Duodenal mucosa (tissue), 2 donors: Measurements from ENCODE around the gene ECI2.
"Not testable (repeated sequence)": the region's sequence is repeated elsewhere in the genome, so short reads cannot be mapped to it uniquely, and the experiment has no call there.

Source experiments
- H3K27ac ChIP-seq: one replicate; pipeline ENCODE4 v1.7.0; 2013; ENCODE audit warnings: low read depth, low read length
- H3K27me3 ChIP-seq, 2 donors: one replicate each; pipeline ENCODE4 v1.7.0; 2013; ENCODE audit warnings: low read length in 2 of 2, control low read depth in 1 of 2; ENCODE audit not compliant: insufficient read depth in 2 of 2, control insufficient read depth in 1 of 2
- H3K36me3 ChIP-seq, 2 donors: one replicate each; pipeline ENCODE4 v1.7.0; 2013; ENCODE audit warnings: low read length in 2 of 2, control low read depth in 1 of 2; ENCODE audit not compliant: insufficient read depth in 2 of 2, control insufficient read depth in 1 of 2
- H3K4me1 ChIP-seq, 2 donors: one replicate each; pipeline ENCODE4 v1.7.0; 2013; ENCODE audit warnings: low read length in 2 of 2, control low read depth in 1 of 2; ENCODE audit not compliant: insufficient read depth in 2 of 2, control insufficient read depth in 1 of 2
- H3K4me3 ChIP-seq, 2 donors: one replicate each; pipeline ENCODE4 v1.7.0; 2013; ENCODE audit warnings: low read length in 2 of 2, low read depth in 1 of 2
- H3K9ac ChIP-seq, 2 donors: one replicate each; pipeline ENCODE4 v1.7.0; 2013; ENCODE audit warnings: low read length in 2 of 2, low read depth in 1 of 2
- H3K9me3 ChIP-seq, 2 donors: one replicate each; pipeline ENCODE4 v1.7.0; 2013; ENCODE audit warnings: low read length in 2 of 2, control low read depth in 1 of 2; ENCODE audit not compliant: control insufficient read depth in 1 of 2

The ECI2 gene

GRCh38 chr6:4128072-4128471, 7.3 kb downstream of the ECI2 start:
- H3K9me3 ChIP-seq: no peaks in the 10 kb centered on the region
- H3K9ac ChIP-seq: no peak overlapping the region
- H3K4me3 ChIP-seq: no peak overlapping the region
- no peaks in the 10 kb centered on the region for H3K27me3 ChIP-seq
- H3K27ac ChIP-seq: no peak overlapping the region
- H3K4me1 ChIP-seq: peaks cover 0 to 20% of the 10 kb centered on the region in 2 donors
- H3K36me3 ChIP-seq: peaks cover 41 to 68% of the 10 kb centered on the region in 2 donors

- H3K36me3 ChIP-seq: peaks cover 36 to 75% of the 10 kb centered on the region in 2 donors
- peaks cover 0 to 20% of the 10 kb centered on the region in 2 donors for H3K4me1 ChIP-seq
- no peaks in the 10 kb centered on the region for H3K9me3 ChIP-seq
- H3K27ac ChIP-seq: no peak overlapping the region
- no peak overlapping the region for H3K4me3 ChIP-seq
- H3K9ac ChIP-seq: no peak overlapping the region
- no peaks in the 10 kb centered on the region for H3K27me3 ChIP-seq
These were observed 9.2 kb downstream of the ECI2 start for GRCh38 chr6:4125933-4126864.

- Histone ChIP-seq H3K27me3 (no peaks in the 10 kb centered on the region), H3K9ac (no peak overlapping the region), H3K27ac (no peak overlapping the region), H3K4me1 (peaks cover 0 to 15% of the 10 kb centered on the region in 2 donors), H3K9me3 (no peaks in the 10 kb centered on the region), H3K36me3 (peaks cover 40 to 78% of the 10 kb centered on the region in 2 donors), H3K4me3 (no peak overlapping the region)
These were observed 9.9 kb downstream of the ECI2 start for GRCh38 chr6:4125500-4125899.

- Histone ChIP-seq H3K9ac (no peak overlapping the region), H3K27me3 (no peaks in the 10 kb centered on the region), H3K4me3 (no peak overlapping the region), H3K4me1 (peaks cover 0 to 15% of the 10 kb centered on the region in 2 donors), H3K9me3 (no peaks in the 10 kb centered on the region), H3K36me3 (peaks cover 29 to 75% of the 10 kb centered on the region in 2 donors), H3K27ac (no peak overlapping the region)
These were observed 11.0 kb downstream of the ECI2 start for GRCh38 chr6:4124351-4124750.

GRCh38 chr6:4115741-4116140, 19.6 kb downstream of the ECI2 start:
- Histone ChIP-seq H3K9me3 (peaks cover 0 to 3% of the 10 kb centered on the region in 2 donors), H3K4me1 (no peaks in the 10 kb centered on the region), H3K9ac (no peak overlapping the region), H3K4me3 (no peak overlapping the region), H3K36me3 (peaks cover 33 to 53% of the 10 kb centered on the region in 2 donors), H3K27me3 (no peaks in the 10 kb centered on the region), H3K27ac (no peak overlapping the region)

GRCh38 chr6:4114123-4114522, 21.3 kb downstream of the ECI2 start:
- Histone ChIP-seq H3K27ac (no peak overlapping the region), H3K27me3 (no peaks in the 10 kb centered on the region), H3K9ac (no peak overlapping the region), H3K4me1 (peaks cover 0 to 7% of the 10 kb centered on the region in 2 donors), H3K36me3 (peaks cover 32 to 39% of the 10 kb centered on the region in 2 donors), H3K9me3 (peaks cover 0 to 3% of the 10 kb centered on the region in 2 donors), H3K4me3 (no peak overlapping the region)

- Histone ChIP-seq H3K4me1 (peaks cover under 1 to 7% of the 10 kb centered on the region in 2 donors), H3K27ac (no peak overlapping the region), H3K4me3 (no peak overlapping the region), H3K9me3 (peaks cover 0 to 3% of the 10 kb centered on the region in 2 donors), H3K27me3 (no peaks in the 10 kb centered on the region), H3K9ac (no peak overlapping the region), H3K36me3 (peaks cover 30 to 35% of the 10 kb centered on the region in 2 donors)
These were observed 21.7 kb downstream of the ECI2 start for GRCh38 chr6:4113649-4114048.

GRCh38 chr6:4112366-4112765, 23.0 kb downstream of the ECI2 start:
- Histone ChIP-seq H3K27ac (no peak overlapping the region), H3K27me3 (no peaks in the 10 kb centered on the region), H3K9ac (no peak overlapping the region), H3K4me3 (no peak overlapping the region), H3K9me3 (peaks cover 0 to 3% of the 10 kb centered on the region in 2 donors), H3K36me3 (peaks cover 23 to 25% of the 10 kb centered on the region in 2 donors), H3K4me1 (peaks cover 7% of the 10 kb centered on the region in 2 donors)

GRCh38 chr6:4109363-4109815, 26.0 kb downstream of the ECI2 start:
- not testable (repeated sequence) for H3K9me3 ChIP-seq, H3K27ac ChIP-seq, H3K9ac ChIP-seq, H3K36me3 ChIP-seq, H3K4me3 ChIP-seq, H3K27me3 ChIP-seq
- H3K4me1 ChIP-seq: peaks cover 7 to 19% of the 10 kb centered on the region in 2 donors

GRCh38 chr6:4108561-4109093, 26.7 kb downstream of the ECI2 start:
- no peak overlapping the region for H3K27ac ChIP-seq
- H3K4me3 ChIP-seq: no peak overlapping the region
- no peak overlapping the region for H3K9ac ChIP-seq
- H3K27me3 ChIP-seq: no peaks in the 10 kb centered on the region
- no peaks in the 10 kb centered on the region for H3K36me3 ChIP-seq
- peaks cover 0 to 3% of the 10 kb centered on the region in 2 donors for H3K9me3 ChIP-seq
- peaks cover 7 to 19% of the 10 kb centered on the region in 2 donors for H3K4me1 ChIP-seq
